Neural crest cell (in vitro differentiated cells): Measurements from ENCODE around the gene FGD5. TPM values are rescaled to one million over a fixed set of nuclear protein-coding genes. Genes with fewer than 3 reads are reported as not detected.

ENCODE experiments used
- DNase-seq: peaks from one replicate; pipeline ENCODE4 v3.0.0; 2021; ENCODE audit warnings: low read depth, mixed read lengths, low spot score
- H3K27ac Mint-ChIP-seq: one replicate; pipeline ENCODE4 v1.8.0; 2021; ENCODE audit warnings: mild to moderate bottlenecking, mixed read lengths; ENCODE audit not compliant: unreplicated experiment
- H3K27me3 Mint-ChIP-seq: 2 replicates; pipeline ENCODE4 v1.8.0; 2021; ENCODE audit warnings: low read depth, mild to moderate bottlenecking, mixed read lengths
- H3K36me3 Mint-ChIP-seq: 2 replicates; pipeline ENCODE4 v1.8.0; 2021; ENCODE audit warnings: low read depth, mild to moderate bottlenecking, mixed read lengths
- H3K4me1 Mint-ChIP-seq: 2 replicates; pipeline ENCODE4 v1.8.0; 2021; ENCODE audit warnings: mixed read lengths
- H3K4me3 Mint-ChIP-seq: one replicate; pipeline ENCODE4 v1.8.0; 2021; ENCODE audit warnings: mild to moderate bottlenecking, mixed read lengths
- H3K9me3 Mint-ChIP-seq: 2 replicates; pipeline ENCODE4 v1.8.0; 2021; ENCODE audit warnings: mixed read lengths
- total RNA-seq: library from RNA; stranded (reverse); gene quantifications from 2 replicates; pipeline ENCODE4 v1.2.1, GENCODE V29; 2021
- TF ChIP-seq, protein P1 (sequence below): fragments of 200-600 bp; sonication (generic); conservative IDR thresholded peaks from 2 replicates; pipeline ENCODE4 v1.5.0; 2021; ENCODE audit warnings: antibody characterized with exemption, mild to moderate bottlenecking

The FGD5 gene
- total RNA-seq, 1 donor from 2014 or later: 0.61 TPM

DNA sequence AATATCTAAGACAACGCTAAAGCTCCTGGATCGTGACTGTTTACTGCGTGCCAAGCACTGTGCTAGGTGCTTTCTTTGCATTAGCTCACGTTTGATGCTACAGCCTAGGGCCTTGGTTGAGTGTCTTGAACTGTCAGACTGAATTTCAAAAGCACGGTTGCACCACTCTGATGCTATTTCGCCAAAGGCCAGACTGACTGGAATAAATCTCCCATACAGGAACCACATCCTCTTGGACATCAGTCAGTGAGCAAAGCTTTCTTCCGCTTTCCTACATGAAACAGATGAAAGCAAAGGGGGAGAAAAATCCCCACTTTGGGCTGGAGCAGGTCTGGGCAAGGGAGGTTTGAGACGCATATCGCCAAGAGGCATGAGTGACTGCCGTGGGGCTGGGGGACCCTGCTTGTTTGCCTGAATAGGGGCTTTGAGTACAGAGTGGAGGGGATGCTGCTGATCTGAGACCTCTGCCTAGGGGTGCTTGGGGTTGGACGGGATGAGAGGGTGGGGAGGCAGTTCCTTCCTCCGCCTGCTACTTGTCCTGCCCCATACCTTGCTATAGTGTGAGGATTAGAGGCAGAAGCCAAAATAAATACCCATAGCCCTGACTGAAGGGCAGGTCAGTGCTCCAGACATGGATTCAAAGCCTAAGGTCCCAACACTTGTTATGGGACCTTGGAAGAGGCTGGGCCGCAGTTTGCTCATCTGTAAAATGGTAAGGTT is 5.3 kb downstream of the FGD5 start:
- TF ChIP-seq, protein P1, sequence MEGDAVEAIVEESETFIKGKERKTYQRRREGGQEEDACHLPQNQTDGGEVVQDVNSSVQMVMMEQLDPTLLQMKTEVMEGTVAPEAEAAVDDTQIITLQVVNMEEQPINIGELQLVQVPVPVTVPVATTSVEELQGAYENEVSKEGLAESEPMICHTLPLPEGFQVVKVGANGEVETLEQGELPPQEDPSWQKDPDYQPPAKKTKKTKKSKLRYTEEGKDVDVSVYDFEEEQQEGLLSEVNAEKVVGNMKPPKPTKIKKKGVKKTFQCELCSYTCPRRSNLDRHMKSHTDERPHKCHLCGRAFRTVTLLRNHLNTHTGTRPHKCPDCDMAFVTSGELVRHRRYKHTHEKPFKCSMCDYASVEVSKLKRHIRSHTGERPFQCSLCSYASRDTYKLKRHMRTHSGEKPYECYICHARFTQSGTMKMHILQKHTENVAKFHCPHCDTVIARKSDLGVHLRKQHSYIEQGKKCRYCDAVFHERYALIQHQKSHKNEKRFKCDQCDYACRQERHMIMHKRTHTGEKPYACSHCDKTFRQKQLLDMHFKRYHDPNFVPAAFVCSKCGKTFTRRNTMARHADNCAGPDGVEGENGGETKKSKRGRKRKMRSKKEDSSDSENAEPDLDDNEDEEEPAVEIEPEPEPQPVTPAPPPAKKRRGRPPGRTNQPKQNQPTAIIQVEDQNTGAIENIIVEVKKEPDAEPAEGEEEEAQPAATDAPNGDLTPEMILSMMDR: no peak
- no peaks in the 10 kb centered on the region for H3K36me3 Mint-ChIP-seq
- peaks cover 12% of the 10 kb centered on the region for H3K4me1 Mint-ChIP-seq
- no peaks in the 10 kb centered on the region for H3K9me3 Mint-ChIP-seq
- H3K4me3 Mint-ChIP-seq: no peak overlapping the region
- DNase-seq: no peak
- H3K27ac Mint-ChIP-seq: no peak overlapping the region
- peaks cover 45% of the 10 kb centered on the region for H3K27me3 Mint-ChIP-seq

DNA sequence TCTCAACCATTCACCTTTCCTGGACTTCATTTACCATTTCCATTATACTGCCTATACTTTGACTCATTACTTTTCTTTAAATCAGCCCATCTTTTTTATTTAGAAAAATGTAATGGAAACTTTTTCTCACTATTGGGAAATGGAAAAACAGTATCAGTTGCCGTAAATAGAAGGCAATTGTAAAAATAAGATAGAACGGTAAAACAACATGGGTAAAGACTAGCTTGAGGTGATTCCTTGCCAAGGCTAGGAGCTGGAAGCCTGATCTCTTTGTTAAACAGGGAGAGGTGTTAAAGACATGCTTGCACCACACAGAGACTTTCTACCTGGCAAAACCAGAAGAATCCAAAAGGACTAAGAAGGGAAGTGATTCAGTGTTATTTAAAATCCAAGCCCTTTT is 5.9 kb downstream of the FGD5 start:
- TF ChIP-seq, protein P1: no peak
- Mint-ChIP-seq H3K4me3 (no peak overlapping the region), H3K36me3 (no peaks in the 10 kb centered on the region), H3K27ac (no peak overlapping the region), H3K9me3 (no peaks in the 10 kb centered on the region), H3K4me1 (peaks cover 12% of the 10 kb centered on the region), H3K27me3 (peaks cover 48% of the 10 kb centered on the region)
- DNase-seq: no peak

DNA sequence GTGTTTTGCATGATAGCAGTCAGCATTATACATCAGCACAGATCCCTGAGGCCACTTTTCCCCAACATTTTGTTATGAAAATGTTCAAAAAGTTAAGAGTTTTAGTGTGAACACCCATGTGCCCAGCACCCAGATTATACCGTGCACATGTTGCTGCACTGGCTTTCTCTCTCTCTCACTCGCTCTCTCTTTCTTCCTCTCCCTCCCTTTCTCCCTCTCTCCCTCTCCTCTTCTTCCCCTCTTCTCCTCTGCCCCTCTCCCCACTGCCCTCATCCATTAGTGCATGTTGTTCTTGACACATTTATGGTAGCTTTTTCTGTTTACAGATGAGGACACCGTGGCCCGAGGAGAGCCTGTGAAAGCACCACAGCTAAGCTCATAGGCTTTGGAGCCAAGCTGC is 7.3 kb downstream of the FGD5 start:
- Mint-ChIP-seq H3K36me3 (no peaks in the 10 kb centered on the region), H3K27me3 (peaks cover 55% of the 10 kb centered on the region), H3K4me1 (peaks cover 12% of the 10 kb centered on the region), H3K4me3 (no peak overlapping the region), H3K27ac (no peak overlapping the region), H3K9me3 (no peaks in the 10 kb centered on the region)
- TF ChIP-seq, protein P1: no peak
- DNase-seq: no peak

DNA sequence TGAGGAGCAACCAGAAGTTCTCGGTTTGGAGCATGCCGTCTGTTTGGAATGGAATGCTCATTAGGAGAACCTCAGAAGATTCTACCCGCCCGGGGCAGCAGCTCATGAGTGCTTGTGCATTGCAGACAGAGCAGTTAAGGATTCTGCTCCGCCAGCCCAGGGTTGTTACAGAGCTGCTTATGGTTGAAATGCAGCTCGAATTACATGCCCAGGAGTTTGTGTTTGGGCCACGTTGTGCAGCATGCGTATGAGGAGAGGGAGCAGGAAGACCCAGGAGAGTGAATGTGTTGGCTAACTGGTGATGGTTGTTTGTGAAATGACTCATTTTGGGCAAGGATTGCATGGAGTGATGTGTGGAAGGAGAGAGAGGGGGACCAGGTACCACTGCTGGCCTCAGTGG is 9.0 kb downstream of the FGD5 start:
- Mint-ChIP-seq H3K4me1 (peaks cover 5% of the 10 kb centered on the region), H3K4me3 (no peak overlapping the region), H3K27ac (no peak overlapping the region), H3K27me3 (peaks cover 60% of the 10 kb centered on the region), H3K36me3 (no peaks in the 10 kb centered on the region), H3K9me3 (no peaks in the 10 kb centered on the region)
- DNase-seq: no peak
- TF ChIP-seq, protein P1: no peak

DNA sequence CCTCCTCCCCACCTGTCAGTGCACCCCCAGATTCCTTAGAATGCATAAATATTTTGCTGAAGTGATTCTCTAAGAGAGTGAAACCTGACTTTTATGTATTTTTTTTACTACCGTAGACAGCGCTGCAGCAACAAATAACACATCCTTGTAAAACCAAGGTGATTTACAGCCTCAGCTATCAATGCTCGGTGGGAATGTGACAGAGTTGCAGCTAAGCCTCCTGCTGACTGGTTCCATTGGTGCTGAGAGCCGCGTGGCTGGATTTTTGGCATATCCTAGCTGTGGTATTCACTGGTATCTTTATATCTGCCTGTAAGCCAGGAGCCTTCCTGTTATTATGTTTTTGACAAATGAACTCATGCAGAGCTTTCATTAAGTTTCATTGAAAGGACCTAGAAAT is 11.0 kb downstream of the FGD5 start:
- Mint-ChIP-seq H3K4me1 (no peaks in the 10 kb centered on the region), H3K4me3 (no peak overlapping the region), H3K36me3 (no peaks in the 10 kb centered on the region), H3K27me3 (peaks cover 40% of the 10 kb centered on the region), H3K9me3 (no peaks in the 10 kb centered on the region), H3K27ac (no peak overlapping the region)
- TF ChIP-seq, protein P1: no peak
- no peak for DNase-seq
